GM23338 (cell line): Measurements from ENCODE around the gene MRPS12. TPM values are rescaled to one million over a fixed set of nuclear protein-coding genes. Genes with fewer than 3 reads are reported as not detected.

Experiments used
- ATAC-seq: fragments of 200-7000 bp; cut with Tn5 transposase; 3 replicates; pipeline ENCODE4 v1.9.1; 2020
- DNase-seq: peaks from one replicate; pipeline ENCODE4 v3.0.0-alpha.2; 2015; ENCODE audit warnings: low spot score
- H2AFZ ChIP-seq: fragments of 200-600 bp; sonication (generic); 2 replicates; pipeline ENCODE4 v1.8.0; 2016; ENCODE audit warnings: antibody characterized with exemption, mild to moderate bottlenecking, moderate library complexity
- H3F3A ChIP-seq: fragments of 200-600 bp; sonication (generic); replicated peaks from 2 replicates; pipeline ENCODE4 v1.8.0; 2017; ENCODE audit warnings: antibody characterized with exemption, mixed run types, low read depth
- H3K27ac ChIP-seq: fragments of 200-600 bp; sonication (generic); 2 replicates; pipeline ENCODE4 v1.6.1; 2016; ENCODE audit warnings: low read depth
- H3K27me3 ChIP-seq: fragments of 200-600 bp; sonication (generic); 2 replicates; pipeline ENCODE4 v1.8.0; 2016; ENCODE audit warnings: mild to moderate bottlenecking, mixed run types, moderate library complexity; ENCODE audit not compliant: insufficient read depth
- H3K36me3 ChIP-seq: fragments of 200-600 bp; sonication (generic); 2 replicates; pipeline ENCODE4 v1.8.0; 2016; ENCODE audit warnings: mild to moderate bottlenecking; ENCODE audit not compliant: insufficient read depth
- H3K4me1 ChIP-seq: fragments of 200-600 bp; sonication (generic); 2 replicates; pipeline ENCODE4 v1.8.0; 2016; ENCODE audit warnings: mild to moderate bottlenecking, moderate library complexity; ENCODE audit not compliant: insufficient read depth
- H3K4me2 ChIP-seq: fragments of 200-600 bp; sonication (generic); 2 replicates; pipeline ENCODE4 v1.7.1; 2017; ENCODE audit warnings: mixed run types
- H3K4me3 ChIP-seq: fragments of 200-600 bp; sonication (generic); 2 replicates; pipeline ENCODE4 v1.6.1; 2016; ENCODE audit warnings: mixed run types
- H3K79me2 ChIP-seq: fragments of 200-600 bp; sonication (generic); replicated peaks from 2 replicates; pipeline ENCODE4 v1.8.0; 2017; ENCODE audit warnings: mild to moderate bottlenecking; ENCODE audit not compliant: insufficient read depth
- H3K9me2 ChIP-seq: fragments of 200-600 bp; sonication (generic); 2 replicates; pipeline ENCODE4 v1.8.0; 2017; ENCODE audit not compliant: insufficient read depth
- H4K20me1 ChIP-seq: fragments of 200-600 bp; sonication (generic); replicated peaks from 2 replicates; pipeline ENCODE4 v1.8.0; 2017; ENCODE audit warnings: mild to moderate bottlenecking; ENCODE audit not compliant: insufficient read depth
- H3K27ac Mint-ChIP-seq: 2 replicates; pipeline ENCODE4 v1.8.0; 2020; ENCODE audit warnings: inconsistent platforms, mild to moderate bottlenecking, moderate library complexity, mixed read lengths
- H3K27me3 Mint-ChIP-seq: 3 replicates; pipeline ENCODE4 v1.8.0; 2022; ENCODE audit warnings: low read depth, mild to moderate bottlenecking, moderate library complexity, mixed read lengths, inconsistent platforms; ENCODE audit not compliant: insufficient read depth, poor library complexity
- H3K36me3 Mint-ChIP-seq: 3 replicates; pipeline ENCODE4 v1.8.0; 2021; ENCODE audit warnings: low read depth, mild to moderate bottlenecking, inconsistent platforms, moderate library complexity, mixed read lengths
- H3K4me1 Mint-ChIP-seq: 3 replicates; pipeline ENCODE4 v1.8.0; 2020; ENCODE audit warnings: mild to moderate bottlenecking, inconsistent platforms, mixed read lengths
- H3K4me3 Mint-ChIP-seq: 3 replicates; pipeline ENCODE4 v1.8.0; 2021; ENCODE audit warnings: moderate library complexity, mild to moderate bottlenecking, inconsistent platforms, mixed read lengths
- H3K9me3 Mint-ChIP-seq: 3 replicates; pipeline ENCODE4 v1.8.0; 2020; ENCODE audit warnings: moderate library complexity, mild to moderate bottlenecking, inconsistent platforms, mixed read lengths
- CTCF ChIP-seq, 2 experiments: fragments of 200-600 bp in 1 of 2; sonication (generic) in 1 of 2; conservative IDR thresholded peaks; 2 replicates each; pipeline versions ENCODE4 v1.5.1 to v1.6.1; 2016 to 2017; ENCODE audit warnings: antibody characterized with exemption in 2 of 2, low read depth in 2 of 2, mild to moderate bottlenecking in 2 of 2, moderate library complexity in 1 of 2
- STAT1 ChIP-seq: IDR thresholded peaks from one replicate; pipeline ENCODE4 v1.6.1; 2016; ENCODE audit warnings: antibody characterized with exemption; ENCODE audit not compliant: unreplicated experiment
- ZNF462 ChIP-seq: fragments of 250-450 bp; sonication (Bioruptor Pico); IDR thresholded peaks from 2 replicates; pipeline ENCODE4 v1.5.0; 2020; ENCODE audit warnings: mild to moderate bottlenecking, moderate library complexity
- polyA plus RNA-seq: library from polyadenylated mRNA; unstranded; fragments of >200 nt; fragmentation: Nextera tagmentation; extraction: Ambion mirVana; gene quantifications from 2 replicates; pipeline ENCODE4 v1.2.1, GENCODE V29; 2016
- total RNA-seq: library from RNA; depleted of rRNA; stranded (reverse); fragments of >200 nt; shearing (Covaris generic); gene quantifications from 2 replicates; pipeline ENCODE4 v1.2.3, GENCODE V29; 2014

MRPS12 gene
- total and polyA plus RNA-seq, 2 experiments from 2014 or later, result 74.1 to 86.3 TPM

GRCh38 chr19:38921420-38922274 lies 9.1 kb upstream of the MRPS12 start (continued):
- TF ChIP-seq ZNF462 (CRISPR knock-in tag) (no peak), CTCF (conservative IDR thresholded peaks at IDR 0.05; ENCODE audit: low read depth in 2 of 2) (no peak)

- Histone ChIP-seq H3K27ac (no peak overlapping the region), H2AFZ (no peak overlapping the region), H3K79me2 (peaks cover 5% of the 10 kb centered on the region), H3K4me1 (no peaks in the 10 kb centered on the region), H3K36me3 (peaks cover 18% of the 10 kb centered on the region; the same call in 1 of the 2 replicates), H3F3A (0 out of 2 replicates have a peak, but pooled peaks cover 9% of the 10 kb centered on the region), H3K4me2 (no peak overlapping the region), H3K9me2 (no peaks in the 10 kb centered on the region), H3K4me3 (no peak overlapping the region), H4K20me1 (peaks cover 2% of the 10 kb centered on the region; the same call in 1 of the 2 replicates), H3K27me3 (no peaks in the 10 kb centered on the region)
- Mint-ChIP-seq H3K27me3 (no peaks in the 10 kb centered on the region), H3K9me3 (no peaks in the 10 kb centered on the region), H3K36me3 (peaks cover 42% of the 10 kb centered on the region), H3K4me1 (no peaks in the 10 kb centered on the region), H3K4me3 (no peak overlapping the region), H3K27ac (no peak overlapping the region)
- no peak for ATAC-seq
- DNase-seq, result no peak
- TF ChIP-seq CTCF (conservative IDR thresholded peaks at IDR 0.05; ENCODE audit: low read depth in 2 of 2), result no peak
- no peak for TF ChIP-seq STAT1
Measured at GRCh38 chr19:38922482-38922881, 8.3 kb upstream of the MRPS12 start.
